OCI-LY7 (cell line): ENCODE measurements around the gene POLRMT.

Experiments
- EZH2phosphoT487 ChIP-seq: fragments of 200-600 bp; sonication (generic); IDR thresholded peaks from 2 replicates; pipeline ENCODE4 v1.6.1; 2018; ENCODE audit warnings: low read depth, borderline replicate concordance, mild to moderate bottlenecking, mixed run types, antibody characterized with exemption, low read length, moderate library complexity, mixed read lengths
- TF ChIP-seq, protein P1 (sequence below): fragments of 200-600 bp; sonication (generic); conservative IDR thresholded peaks from 2 replicates; pipeline ENCODE4 v1.5.1; 2014; ENCODE audit warnings: mild to moderate bottlenecking, antibody characterized with exemption, low read length, moderate library complexity, mixed read lengths

DNA sequence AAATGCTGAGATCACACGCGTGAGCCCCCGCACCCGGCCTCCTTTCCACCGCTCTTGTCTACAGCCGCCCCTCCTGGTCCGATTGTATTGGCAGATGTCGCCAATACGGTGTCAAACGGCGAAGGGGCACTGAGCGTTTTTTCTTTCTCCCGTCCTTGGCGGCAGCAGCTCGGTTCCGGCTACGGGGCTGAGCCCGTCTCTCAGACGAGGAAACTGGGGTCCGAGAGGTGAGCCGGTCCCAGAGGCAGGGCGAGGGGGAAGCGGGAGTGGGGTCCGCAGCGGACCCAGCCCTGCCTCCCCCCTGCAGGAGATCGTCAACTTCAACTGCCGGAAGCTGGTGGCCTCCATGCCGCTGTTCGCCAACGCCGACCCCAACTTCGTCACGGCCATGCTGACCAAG is 20.4 kb downstream of the POLRMT start:
- TF ChIP-seq, protein P1, sequence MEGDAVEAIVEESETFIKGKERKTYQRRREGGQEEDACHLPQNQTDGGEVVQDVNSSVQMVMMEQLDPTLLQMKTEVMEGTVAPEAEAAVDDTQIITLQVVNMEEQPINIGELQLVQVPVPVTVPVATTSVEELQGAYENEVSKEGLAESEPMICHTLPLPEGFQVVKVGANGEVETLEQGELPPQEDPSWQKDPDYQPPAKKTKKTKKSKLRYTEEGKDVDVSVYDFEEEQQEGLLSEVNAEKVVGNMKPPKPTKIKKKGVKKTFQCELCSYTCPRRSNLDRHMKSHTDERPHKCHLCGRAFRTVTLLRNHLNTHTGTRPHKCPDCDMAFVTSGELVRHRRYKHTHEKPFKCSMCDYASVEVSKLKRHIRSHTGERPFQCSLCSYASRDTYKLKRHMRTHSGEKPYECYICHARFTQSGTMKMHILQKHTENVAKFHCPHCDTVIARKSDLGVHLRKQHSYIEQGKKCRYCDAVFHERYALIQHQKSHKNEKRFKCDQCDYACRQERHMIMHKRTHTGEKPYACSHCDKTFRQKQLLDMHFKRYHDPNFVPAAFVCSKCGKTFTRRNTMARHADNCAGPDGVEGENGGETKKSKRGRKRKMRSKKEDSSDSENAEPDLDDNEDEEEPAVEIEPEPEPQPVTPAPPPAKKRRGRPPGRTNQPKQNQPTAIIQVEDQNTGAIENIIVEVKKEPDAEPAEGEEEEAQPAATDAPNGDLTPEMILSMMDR = no peak
- no peak for TF ChIP-seq EZH2phosphoT487
